ENCODE measurements around the gene OR2B2.

- TF ChIP-seq CTCF (IDR thresholded peaks at IDR 0.05; ENCODE audit: low read length) (no peak), EZH2phosphoT487 (IDR thresholded peaks at IDR 0.05; ENCODE audit: low read length) (no peak)
Measured at GRCh38 chr6:27888566-27888965, 23.6 kb downstream of the OR2B2 start.

Measured in MM.1S (cell line).